Fibroblast of peridontal ligament (primary cell): ENCODE data around the gene SPRR2A.
"Not testable (repeated sequence)": the region's sequence is repeated elsewhere in the genome, so short reads cannot be mapped to it uniquely, and the experiment has no call there.

Experiments used
- DNase-seq: peaks from one replicate; pipeline ENCODE4 v3.0.0-alpha.2; 2010; ENCODE audit errors: extremely low read depth

SPRR2A gene

DNA sequence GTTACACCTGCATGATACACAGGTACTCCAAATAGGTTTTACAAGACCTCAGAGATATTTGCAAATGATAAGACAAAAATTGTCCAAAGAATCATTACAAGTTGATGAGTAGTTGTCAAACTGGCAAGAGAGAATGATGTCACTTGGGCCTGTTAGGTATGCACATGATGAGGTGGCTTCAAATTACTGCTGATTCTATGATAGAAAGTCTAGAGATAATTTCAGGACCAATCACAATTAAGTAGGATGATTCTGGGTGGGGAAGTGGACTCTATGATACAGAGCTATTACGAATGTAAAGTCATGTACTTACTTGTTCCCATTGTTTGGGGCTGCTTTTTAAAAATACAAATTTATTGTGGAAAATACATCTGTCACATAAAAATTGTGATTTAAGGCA is 31.5 kb downstream of the SPRR2A start:
- no peak for DNase-seq

DNA sequence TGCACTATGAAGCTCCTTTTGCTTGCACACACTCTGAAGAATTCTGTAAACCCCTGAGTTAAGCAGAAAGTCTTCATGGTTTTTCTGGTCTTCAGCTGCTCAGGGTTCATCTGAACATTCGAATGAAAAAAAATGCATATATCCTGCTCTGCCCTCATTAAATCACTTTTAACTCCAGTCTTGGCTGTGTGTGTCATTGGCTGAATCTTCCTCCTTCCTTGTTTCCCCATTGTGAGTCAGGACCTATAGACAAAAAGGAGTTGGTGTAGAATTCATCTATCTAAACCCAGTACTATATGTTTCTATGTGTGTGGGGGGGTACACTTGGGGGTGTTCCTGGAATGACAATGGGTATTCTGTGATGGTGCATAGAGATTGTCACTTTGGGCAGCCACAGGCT is 32.9 kb downstream of the SPRR2A start:
- DNase-seq = no peak

DNA sequence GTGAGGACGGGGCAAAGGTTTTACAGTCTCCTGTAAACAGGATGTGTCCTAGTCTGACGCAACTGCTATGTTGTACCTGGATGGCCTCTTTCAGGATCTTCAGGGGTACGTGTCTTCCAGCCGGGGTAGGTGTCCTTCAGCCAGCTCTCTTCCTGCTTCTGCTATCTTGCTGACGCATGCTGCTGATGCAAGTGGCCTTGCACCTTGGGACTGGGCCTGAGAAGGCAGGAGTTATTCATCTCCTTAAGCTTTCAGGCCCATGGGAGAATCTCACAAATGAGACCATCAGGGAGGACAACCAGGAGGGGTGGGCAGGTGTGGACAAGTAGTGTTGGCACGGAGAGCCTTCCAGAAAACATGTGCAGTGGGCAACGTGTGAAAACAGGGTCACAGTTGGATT is 34.2 kb downstream of the SPRR2A start:
- no peak for DNase-seq

DNA sequence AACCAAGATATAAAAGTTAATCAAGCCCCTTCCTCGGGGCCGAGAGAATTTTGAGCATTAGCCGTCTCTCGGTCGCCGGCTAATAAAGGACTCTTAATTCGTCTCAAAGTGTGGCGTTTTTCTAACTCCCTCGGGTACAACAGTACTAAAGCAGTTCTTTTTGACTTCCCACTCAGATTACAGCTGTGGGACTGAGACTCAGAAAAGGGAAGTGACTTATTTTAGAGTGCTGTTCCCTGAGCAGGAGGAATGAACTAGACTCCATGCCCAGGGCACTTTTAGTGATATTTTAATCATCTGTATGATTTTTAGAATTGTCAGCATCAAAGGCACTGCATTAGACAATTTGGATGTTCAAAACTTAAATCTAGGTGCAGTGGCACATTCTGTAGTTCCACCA is 35.0 kb downstream of the SPRR2A start:
- not testable (repeated sequence) for DNase-seq

DNA sequence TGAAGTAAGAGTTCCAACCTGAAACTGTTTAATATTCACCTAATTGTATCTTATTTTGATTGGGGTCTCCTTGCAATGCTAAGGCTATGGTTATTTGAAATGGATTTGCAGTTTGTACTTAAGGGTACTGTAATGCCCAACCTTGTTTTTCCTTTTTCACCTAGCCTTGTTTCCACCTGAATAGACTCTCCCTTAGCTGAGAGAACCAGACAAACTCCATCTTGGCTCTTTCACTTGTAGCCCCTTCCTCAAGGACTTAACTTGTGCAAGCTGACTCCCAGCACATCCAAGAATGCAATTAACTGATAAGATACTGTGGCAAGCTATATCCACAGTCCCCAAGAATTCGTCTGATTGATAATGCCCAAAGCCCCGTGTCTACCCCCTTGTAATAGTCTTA is 35.5 kb downstream of the SPRR2A start:
- DNase-seq = not testable (repeated sequence)

DNA sequence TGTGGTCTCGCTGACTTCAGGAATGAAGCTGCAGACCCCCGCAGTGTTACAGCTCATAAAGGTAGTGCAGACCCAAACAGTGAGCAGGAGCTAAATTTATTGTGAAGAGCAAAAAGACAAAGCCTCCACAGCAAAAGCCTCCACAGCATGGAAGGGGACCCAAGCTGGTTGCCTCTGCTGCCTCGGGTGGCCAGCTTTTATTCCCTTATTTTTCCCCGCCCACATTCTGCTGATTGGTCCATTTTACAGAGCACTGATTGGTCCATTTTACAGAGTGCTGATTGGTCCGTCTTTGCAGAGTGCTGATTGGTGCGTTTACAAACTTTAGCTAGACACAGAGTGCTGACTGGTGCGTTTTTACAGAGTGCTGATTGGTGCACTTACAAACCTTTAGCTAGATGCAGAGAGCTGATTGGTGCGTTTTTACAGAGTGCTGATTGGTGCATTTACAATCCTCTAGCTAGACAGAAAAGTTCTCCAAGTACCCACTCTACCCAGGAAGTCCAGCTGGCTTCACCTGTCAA is 46.0 kb downstream of the SPRR2A start:
- DNase-seq = not testable (repeated sequence)
